Sciatic nerve (tissue), 2 donors: ENCODE measurements around the gene CKMT2. TPM values are rescaled to one million over a fixed set of nuclear protein-coding genes. Genes with fewer than 3 reads are reported as not detected.

Experiments
- ATAC-seq: fragments of 200-7000 bp; cut with Tn5 transposase; one replicate; pipeline ENCODE4 v1.9.1; 2020; ENCODE audit warnings: mild to moderate bottlenecking, moderate library complexity
- DNase-seq: peaks from one replicate; pipeline ENCODE4 v3.0.0-alpha.2; 2020; ENCODE audit warnings: low spot score
- intact Hi-C: fragments of 100-400 bp; cut with DNase I; formaldehyde crosslinking; loops from one replicate; pipeline ENCODE4 v1.14.2; 2022
- total RNA-seq: library from RNA; stranded (reverse); fragmentation: NEBNext Ultra II Directional; extraction: Animal tissue kit (Norgen Biotek cat#: 25700); gene quantifications from one replicate; pipeline ENCODE4 v1.2.1, GENCODE V29; 2021
- donor health status: DM: no; HTN: no; CAD: no.
- donor health status: DM: no; HTN: no; CAD: no.

CKMT2 gene
- total RNA-seq, 1 donor from 2014 or later: 5.9 TPM

- intact Hi-C loops: no loop called here
- DNase-seq (no peak), ATAC-seq (no peak)
Measured at GRCh38 chr5:81212211-81212751, 20.8 kb upstream of the CKMT2 start.

- intact Hi-C loops: no loop called here
- ATAC-seq: no peak
- DNase-seq: no peak
Measured at GRCh38 chr5:81213070-81213469, 20.1 kb upstream of the CKMT2 start.

GRCh38 chr5:81214848-81215247 lies 18.3 kb upstream of the CKMT2 start:
- intact Hi-C loops: no loop called here
- no peak for ATAC-seq
- DNase-seq: no peak

- ATAC-seq: no peak
- intact Hi-C loops: no loop called here
Measured at GRCh38 chr5:81216152-81216551, 17.0 kb upstream of the CKMT2 start.

DNA sequence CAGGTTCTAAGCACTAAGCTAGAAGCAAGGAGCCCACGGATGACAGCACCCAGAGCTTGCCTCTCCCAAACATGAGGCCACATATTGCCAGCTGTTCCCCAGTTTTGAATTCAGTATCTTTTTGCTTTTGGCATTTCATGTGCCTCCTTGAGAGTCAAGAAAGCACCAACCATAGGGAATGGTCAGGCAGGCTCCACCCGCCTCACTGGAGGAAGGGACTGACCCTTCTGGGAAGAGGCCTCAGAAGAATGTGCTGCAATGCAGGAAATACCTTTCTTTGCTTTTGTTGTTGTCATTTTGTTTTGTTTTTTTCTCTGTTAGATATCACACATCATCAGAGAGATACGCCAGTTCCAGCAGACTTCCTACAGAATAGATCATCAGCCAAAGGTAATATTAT lies 13.7 kb upstream of the CKMT2 start:
- no peak for DNase-seq
- no peak for ATAC-seq
- intact Hi-C loops: no loop called here

More at GRCh38 chr5:81216152-81216551, 17.0 kb upstream of the CKMT2 start:
- no peak for DNase-seq

- intact Hi-C loops: no loop called here
- DNase-seq (no peak), ATAC-seq (no peak)
Measured at GRCh38 chr5:81222285-81222684, 10.8 kb upstream of the CKMT2 start.

DNA sequence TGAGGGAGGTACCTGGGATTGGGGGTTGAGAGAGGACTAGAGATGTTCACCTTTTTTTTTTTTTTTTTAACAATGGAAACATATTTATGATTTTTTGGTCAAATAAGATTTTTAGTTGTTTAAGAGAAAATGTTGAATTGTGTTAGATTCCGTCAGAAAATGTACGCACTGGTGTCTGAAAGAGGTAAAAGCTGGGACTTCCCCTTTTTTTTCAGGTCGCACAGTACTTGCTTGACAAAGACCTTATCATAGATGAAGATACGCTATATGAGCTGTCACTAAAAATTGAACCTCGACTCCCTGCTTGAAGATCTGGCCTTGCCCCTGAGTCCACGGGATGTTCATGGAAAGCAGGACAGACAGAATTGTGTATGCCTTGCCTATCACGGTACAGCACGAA lies 7.7 kb upstream of the CKMT2 start:
- no peak for ATAC-seq

DNA sequence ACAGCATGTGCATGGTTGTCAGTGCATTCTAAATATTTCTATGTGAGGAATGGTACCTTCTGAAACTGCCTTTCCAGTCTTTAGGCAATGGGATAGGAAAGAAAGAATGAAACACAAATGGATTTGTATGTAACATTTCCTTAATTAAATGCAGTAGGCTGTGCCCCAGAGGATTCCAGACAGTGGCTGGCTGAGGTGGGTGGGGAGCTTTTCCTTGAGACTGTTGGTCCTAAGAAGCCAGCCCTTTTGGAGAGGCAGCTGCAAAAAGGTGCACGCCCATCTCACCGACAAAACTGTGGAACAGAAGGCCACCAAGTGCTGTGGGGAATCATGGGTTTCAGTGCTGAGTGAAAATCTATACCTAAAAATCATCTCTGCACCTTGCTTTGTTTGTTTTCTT lies 6.8 kb upstream of the CKMT2 start:
- ATAC-seq (no peak), DNase-seq (no peak)
- intact Hi-C loops: no loop called here

More for the DNA sequence above, 7.7 kb upstream of the CKMT2 start:
- DNase-seq: no peak
- intact Hi-C loops: no loop called here

GRCh38 chr5:81226949-81227348 lies 6.2 kb upstream of the CKMT2 start:
- ATAC-seq (no peak), DNase-seq (no peak)
- intact Hi-C loops: no loop called here

DNA sequence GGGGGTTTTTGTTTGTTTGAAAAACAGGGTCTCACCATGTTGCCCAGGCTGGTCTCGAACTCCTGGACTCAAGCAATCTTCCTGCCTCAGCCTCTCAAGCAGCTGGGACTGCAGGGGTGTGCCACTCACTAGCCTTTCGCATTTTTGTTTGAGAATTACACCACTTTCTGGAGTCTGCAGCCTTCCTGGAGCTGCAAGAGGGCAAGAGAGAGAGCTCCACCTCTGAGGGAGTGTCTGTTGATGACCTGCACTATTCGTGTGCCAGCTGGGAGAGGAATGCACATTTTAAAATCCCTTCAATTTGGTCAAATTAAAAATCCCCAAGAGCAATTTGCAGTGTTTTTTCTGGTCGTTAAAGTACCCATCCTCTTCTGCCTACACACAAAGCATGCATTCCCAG lies 5.0 kb upstream of the CKMT2 start:
- DNase-seq (no peak), ATAC-seq (no peak)
- intact Hi-C loops: no loop called here

DNA sequence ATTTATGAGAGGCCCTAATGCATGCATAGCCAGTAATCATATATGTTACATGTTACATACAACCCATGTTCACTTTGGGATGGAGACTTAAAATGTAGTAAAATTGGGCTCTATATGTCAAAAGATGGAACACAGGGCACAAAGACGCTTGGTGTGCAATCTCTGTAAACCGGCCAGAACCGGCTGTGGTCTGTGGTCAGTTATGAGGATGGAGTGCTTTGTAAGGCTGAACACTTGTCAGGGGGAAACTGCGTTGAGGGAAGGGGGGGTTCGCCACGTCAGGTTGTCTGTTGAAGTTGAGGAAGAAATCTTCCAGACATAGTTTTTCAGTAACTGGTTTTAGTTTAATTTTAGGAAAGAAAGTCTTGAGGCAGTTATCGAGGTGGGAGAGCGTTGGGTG lies 2.7 kb upstream of the CKMT2 start:
- no peak for ATAC-seq
- DNase-seq: no peak
- intact Hi-C loops: no loop called here

- intact Hi-C loops: no loop called here
- ATAC-seq (peak; percentile 69), DNase-seq (peak; percentile 71)
Measured at GRCh38 chr5:81232464-81233079, 550 bp upstream of the CKMT2 start.

DNA sequence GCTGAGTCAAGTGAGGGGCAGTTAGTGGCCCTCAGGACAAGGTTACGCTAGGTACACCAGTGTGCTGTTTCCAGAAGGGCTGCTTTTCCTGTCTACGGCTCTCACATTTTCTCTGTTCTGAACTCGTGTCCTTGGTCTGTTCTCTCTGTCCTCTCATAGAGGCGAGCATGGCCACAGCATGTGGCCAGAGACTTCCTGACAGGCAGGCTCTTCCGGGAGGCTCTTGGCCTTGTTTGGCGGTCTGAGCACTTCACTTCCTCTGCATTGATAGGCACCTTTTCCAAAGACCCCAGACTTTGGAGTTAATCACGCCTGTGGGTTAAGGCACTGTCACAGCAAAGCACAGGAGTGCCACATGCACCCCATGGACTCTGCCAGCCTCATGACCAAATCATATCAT lies 1.2 kb downstream of the CKMT2 start:
- no peak for DNase-seq

GRCh38 chr5:81234801-81235200 lies 1.7 kb downstream of the CKMT2 start:
- ATAC-seq: no peak
- no peak for DNase-seq
- intact Hi-C loops: no loop called here

More for the DNA sequence above, 1.2 kb downstream of the CKMT2 start:
- intact Hi-C loops: no loop called here
- ATAC-seq: no peak

- peak; percentile 27 for ATAC-seq
- no peak for DNase-seq
- intact Hi-C loops: no loop called here
Measured at GRCh38 chr5:81235287-81236072, 2.4 kb downstream of the CKMT2 start.

GRCh38 chr5:81238460-81238859 lies 5.3 kb downstream of the CKMT2 start:
- ATAC-seq (no peak), DNase-seq (no peak)
- intact Hi-C loops: no loop called here

GRCh38 chr5:81239613-81240012 lies 6.5 kb downstream of the CKMT2 start:
- ATAC-seq: no peak

DNA sequence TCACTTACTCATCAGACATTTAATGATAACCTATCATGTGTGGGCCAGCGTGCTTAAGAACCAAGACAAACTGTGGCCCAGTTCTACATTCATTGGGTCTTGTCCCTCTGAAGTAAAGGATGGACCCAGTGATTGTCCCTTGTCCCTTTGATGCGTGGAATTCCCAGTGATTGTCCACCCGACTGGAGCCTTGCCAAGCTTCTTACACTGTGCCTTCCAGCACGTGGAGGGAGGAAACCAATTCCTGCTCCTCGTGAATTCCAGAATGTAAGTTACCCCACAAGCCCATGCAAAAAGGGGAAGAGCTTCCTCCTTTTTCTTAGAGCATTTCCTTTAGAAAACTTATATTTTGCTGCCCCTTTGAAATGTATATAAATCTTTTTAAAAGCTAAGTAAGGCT lies 7.9 kb downstream of the CKMT2 start:
- intact Hi-C loops: no loop called here
- no peak for ATAC-seq
- DNase-seq: no peak

More at GRCh38 chr5:81239613-81240012, 6.5 kb downstream of the CKMT2 start:
- intact Hi-C loops: no loop called here
- no peak for DNase-seq

DNA sequence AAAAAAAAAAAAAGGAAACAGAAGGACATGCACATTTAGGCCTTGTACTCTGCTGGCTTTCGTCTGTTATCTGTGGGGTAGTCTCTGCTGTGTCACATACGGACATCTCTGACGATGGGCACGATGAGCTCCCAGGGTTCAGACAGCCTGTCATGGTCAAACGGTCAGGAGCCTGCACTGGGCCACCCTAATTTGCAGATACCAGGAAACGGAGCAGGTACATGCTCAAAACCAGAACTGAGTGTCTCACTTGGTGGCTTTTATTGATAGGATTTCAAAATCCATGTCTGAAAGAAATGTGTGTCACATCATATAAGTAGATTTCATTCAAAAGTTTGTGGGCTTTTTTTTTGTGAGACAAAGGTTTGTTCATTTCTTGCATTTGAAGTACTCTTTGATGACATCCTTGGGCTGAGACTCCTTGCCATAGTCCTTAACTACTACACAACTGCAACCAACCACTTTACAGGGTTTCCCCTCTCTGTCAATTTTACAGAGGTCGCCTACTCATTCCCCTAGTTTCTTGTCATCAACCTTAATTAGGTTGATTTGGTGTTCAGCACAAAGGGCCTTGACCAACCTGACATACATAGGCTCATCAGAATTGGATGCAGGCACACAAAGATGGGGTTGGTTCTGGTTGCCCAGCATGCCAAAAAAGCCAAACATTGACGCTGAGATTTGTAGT lies 9.0 kb downstream of the CKMT2 start:
- intact Hi-C loops: no loop called here
- DNase-seq (no peak), ATAC-seq (no peak)

DNA sequence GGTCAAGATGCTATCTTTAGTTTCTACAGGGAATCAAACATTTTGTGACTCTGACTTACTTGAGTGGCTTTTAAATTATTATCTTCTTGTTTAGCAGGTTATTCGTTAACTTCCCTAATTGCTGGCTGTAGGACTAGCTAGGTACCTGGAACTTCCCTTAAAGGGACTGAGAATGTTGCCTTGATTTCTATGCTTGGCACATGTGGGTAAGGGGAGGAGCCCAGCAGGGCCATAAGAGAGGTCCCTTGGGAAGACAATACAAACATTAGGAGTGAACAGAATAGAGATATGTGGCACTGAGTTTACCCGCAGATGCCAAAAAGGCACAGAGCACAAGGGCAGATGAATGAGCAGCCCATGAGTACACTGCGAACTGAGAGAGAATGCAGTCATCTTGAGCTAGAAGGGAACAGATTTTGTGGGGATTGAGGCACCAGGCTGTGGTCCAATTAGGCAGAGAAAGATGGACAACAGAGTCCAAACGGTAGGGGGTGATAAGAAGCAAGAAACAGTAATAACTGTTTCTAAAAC lies 9.8 kb downstream of the CKMT2 start:
- ATAC-seq: no peak
- no peak for DNase-seq
- intact Hi-C loops: no loop called here
